CD4-positive, alpha-beta T cell (primary cell): Measurements from ENCODE around the gene PEX11A. TPM values are rescaled to one million over a fixed set of nuclear protein-coding genes. Genes with fewer than 3 reads are reported as not detected.

Source experiments
- ATAC-seq: fragments of 200-7000 bp; cut with Tn5 transposase; one replicate; pipeline ENCODE4 v1.10.0; 2022; ENCODE audit warnings: mild to moderate bottlenecking; ENCODE audit not compliant: poor library complexity
- CTCF ChIA-PET: fragments of 350-600 bp; sonication (Branson Sonifier 250); formaldehyde crosslinking; loops from one replicate; lab custom pipeline; 2021; ENCODE audit warnings: antibody characterized with exemption, inconsistent platforms; lab: Charles Lee
- POLR2A ChIA-PET: fragments of 350-600 bp; sonication (Branson Sonifier 250); formaldehyde crosslinking; loops from one replicate; lab custom pipeline; 2021; ENCODE audit warnings: antibody characterized with exemption, inconsistent platforms; lab: Charles Lee
- DNase-seq, 14 experiments: peaks; one replicate each; pipeline ENCODE4 v3.0.0-alpha.2; 2013 to 2020; ENCODE audit warnings: mixed read lengths in 2 of 14
- H3K27ac ChIP-seq, 2 donors: one replicate each; pipeline versions ENCODE4 v1.5.1 to v1.7.0; 2013; ENCODE audit warnings: low read length in 2 of 2, low read depth in 1 of 2, mild to moderate bottlenecking in 1 of 2
- H3K27me3 ChIP-seq, 2 experiments: 1 replicate in 1 of 2; 2 replicates in 1 of 2; pipeline versions ENCODE4 v1.6.1 to v1.7.0; 2013; ENCODE audit warnings: low read length in 2 of 2, control low read depth in 1 of 2, mild to moderate bottlenecking in 1 of 2, moderate library complexity in 1 of 2; ENCODE audit not compliant: insufficient read depth in 2 of 2, control insufficient read depth in 1 of 2
- H3K36me3 ChIP-seq: one replicate; pipeline ENCODE4 v1.6.1; 2013; ENCODE audit warnings: low read length, control low read depth; ENCODE audit not compliant: insufficient read depth
- H3K4me1 ChIP-seq: one replicate; pipeline ENCODE4 v1.6.1; 2013; ENCODE audit warnings: low read length, control low read depth; ENCODE audit not compliant: insufficient read depth
- H3K4me3 ChIP-seq: one replicate; pipeline ENCODE4 v1.5.1; 2013; ENCODE audit warnings: mild to moderate bottlenecking, low read length, moderate library complexity
- H3K9me3 ChIP-seq, 2 experiments: 1 replicate in 1 of 2; 2 replicates in 1 of 2; pipeline versions ENCODE4 v1.6.1 to v1.7.0; 2013; ENCODE audit warnings: low read length in 2 of 2, mild to moderate bottlenecking in 2 of 2, control low read depth in 1 of 2, moderate library complexity in 1 of 2; ENCODE audit not compliant: control insufficient read depth in 1 of 2, insufficient read depth in 1 of 2
- H3K27ac Mint-ChIP-seq: one replicate; pipeline ENCODE4 v1.8.0; 2020; ENCODE audit warnings: mixed read lengths
- H3K27me3 Mint-ChIP-seq: one replicate; pipeline ENCODE4 v1.8.0; 2021; ENCODE audit warnings: mixed read lengths
- H3K36me3 Mint-ChIP-seq: one replicate; pipeline ENCODE4 v1.8.0; 2021; ENCODE audit warnings: low read depth, mixed read lengths
- H3K4me1 Mint-ChIP-seq: one replicate; pipeline ENCODE4 v1.8.0; 2021; ENCODE audit warnings: low read depth, mixed read lengths
- H3K4me3 Mint-ChIP-seq: one replicate; pipeline ENCODE4 v1.8.0; 2020; ENCODE audit warnings: mild to moderate bottlenecking, mixed read lengths
- H3K9me3 Mint-ChIP-seq: one replicate; pipeline ENCODE4 v1.8.0; 2020; ENCODE audit warnings: mixed read lengths
- intact Hi-C, 2 experiments: fragments of 100-400 bp; cut with DNase I in 1 of 2; cut with micrococcal nuclease in 1 of 2; formaldehyde crosslinking; loops; one replicate each; pipeline versions ENCODE4 v1.15.1 to v1.9.0; 2023 to 2025; cut with DNase I, micrococcal nuclease
- total RNA-seq, 174 experiments: library from RNA in 2 of 174; stranded (reverse) in 2 of 174; gene quantifications; one replicate each; pipeline ENCODE4 v1.2.3 and lab custom pipeline; 2021 to 2026
- TF ChIP-seq, protein P1 (sequence below): fragments of 200-600 bp; IDR thresholded peaks from one replicate; pipeline ENCODE4 v1.8.0; 2022; ENCODE audit warnings: antibody characterized with exemption, mild to moderate bottlenecking

PEX11A gene
- total RNA-seq, 2 experiments from 2014 or later: 0.22 TPM

DNA sequence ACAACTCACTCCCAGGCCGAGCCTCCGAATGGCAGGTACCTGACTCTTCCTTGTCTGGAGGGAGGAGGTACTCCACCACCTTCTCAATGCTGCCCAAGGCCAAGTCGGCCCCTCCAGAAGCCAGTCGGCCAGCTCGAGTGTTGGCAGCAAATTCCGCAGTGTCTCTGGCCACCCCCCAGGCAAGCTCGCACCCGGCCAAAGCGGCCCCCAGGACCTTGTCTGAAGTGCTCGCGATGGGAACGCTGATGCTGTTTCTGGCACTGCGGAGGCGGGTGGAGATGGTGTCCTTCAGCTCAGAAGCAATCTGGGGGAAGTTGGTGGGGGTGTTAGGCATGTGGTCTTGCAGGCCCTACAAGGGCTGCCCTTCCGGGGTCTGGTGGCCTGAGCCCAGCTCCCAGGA, 20.6 kb downstream of the PEX11A start:
- no peak overlapping the region for H3K27ac ChIP-seq
- peaks cover under 1% of the 10 kb centered on the region for H3K4me1 Mint-ChIP-seq
- no peaks in the 10 kb centered on the region for H3K9me3 Mint-ChIP-seq
- H3K27me3 ChIP-seq: peaks cover 13 to 16% of the 10 kb centered on the region in 2 experiments
- no peaks in the 10 kb centered on the region for H3K36me3 ChIP-seq
- H3K4me1 ChIP-seq: peaks cover 3% of the 10 kb centered on the region
- H3K4me3 Mint-ChIP-seq: no peak overlapping the region
- ATAC-seq (no peak), DNase-seq (no peak)
- H3K27me3 Mint-ChIP-seq: peaks cover 15% of the 10 kb centered on the region
- TF ChIP-seq, protein P1, sequence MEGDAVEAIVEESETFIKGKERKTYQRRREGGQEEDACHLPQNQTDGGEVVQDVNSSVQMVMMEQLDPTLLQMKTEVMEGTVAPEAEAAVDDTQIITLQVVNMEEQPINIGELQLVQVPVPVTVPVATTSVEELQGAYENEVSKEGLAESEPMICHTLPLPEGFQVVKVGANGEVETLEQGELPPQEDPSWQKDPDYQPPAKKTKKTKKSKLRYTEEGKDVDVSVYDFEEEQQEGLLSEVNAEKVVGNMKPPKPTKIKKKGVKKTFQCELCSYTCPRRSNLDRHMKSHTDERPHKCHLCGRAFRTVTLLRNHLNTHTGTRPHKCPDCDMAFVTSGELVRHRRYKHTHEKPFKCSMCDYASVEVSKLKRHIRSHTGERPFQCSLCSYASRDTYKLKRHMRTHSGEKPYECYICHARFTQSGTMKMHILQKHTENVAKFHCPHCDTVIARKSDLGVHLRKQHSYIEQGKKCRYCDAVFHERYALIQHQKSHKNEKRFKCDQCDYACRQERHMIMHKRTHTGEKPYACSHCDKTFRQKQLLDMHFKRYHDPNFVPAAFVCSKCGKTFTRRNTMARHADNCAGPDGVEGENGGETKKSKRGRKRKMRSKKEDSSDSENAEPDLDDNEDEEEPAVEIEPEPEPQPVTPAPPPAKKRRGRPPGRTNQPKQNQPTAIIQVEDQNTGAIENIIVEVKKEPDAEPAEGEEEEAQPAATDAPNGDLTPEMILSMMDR: no peak
- H3K4me3 ChIP-seq: no peak overlapping the region
- intact Hi-C loops: no loop called here
- no peak overlapping the region for H3K27ac Mint-ChIP-seq
- no peaks in the 10 kb centered on the region for H3K36me3 Mint-ChIP-seq
- ChIA-PET CTCF (no interaction called here), POLR2A (no interaction called here)
- H3K9me3 ChIP-seq: peaks cover 0 to 11% of the 10 kb centered on the region in 2 experiments

DNA sequence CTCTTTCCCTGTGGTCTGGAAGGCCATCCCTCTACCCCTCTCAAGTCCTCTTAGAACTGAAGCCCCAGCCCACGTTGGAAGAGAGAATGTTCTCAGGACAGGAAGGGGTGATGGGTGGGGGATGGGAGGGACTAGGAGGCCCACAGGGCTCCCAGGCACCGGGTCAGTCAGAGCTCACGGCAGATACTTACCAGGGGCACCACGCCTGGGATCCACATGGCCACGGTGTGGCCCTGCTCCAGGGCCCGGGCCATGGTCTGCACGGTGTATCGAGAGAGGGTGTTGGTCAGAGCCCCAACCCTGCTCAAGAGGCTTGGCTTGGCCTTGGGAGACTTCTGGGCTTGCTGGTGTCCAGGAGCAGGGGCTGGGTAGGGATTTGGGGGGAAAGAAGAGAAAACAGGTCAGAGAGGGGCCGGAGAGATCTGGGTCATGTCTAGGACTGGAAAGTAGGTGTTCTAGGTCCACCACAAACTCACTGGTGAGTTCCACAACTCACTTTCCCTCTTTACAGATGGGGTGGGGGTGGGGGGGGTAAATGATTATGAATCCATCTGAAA, 21.2 kb downstream of the PEX11A start:
- no peak overlapping the region for H3K27ac ChIP-seq
- TF ChIP-seq, protein P1: no peak
- peaks cover 16 to 22% of the 10 kb centered on the region in 2 experiments for H3K27me3 ChIP-seq
- peaks cover 3% of the 10 kb centered on the region for H3K4me1 ChIP-seq
- no peaks in the 10 kb centered on the region for H3K36me3 ChIP-seq
- H3K9me3 Mint-ChIP-seq: no peaks in the 10 kb centered on the region
- H3K27ac Mint-ChIP-seq: no peak overlapping the region
- no peak for DNase-seq
- H3K36me3 Mint-ChIP-seq: no peaks in the 10 kb centered on the region
- POLR2A ChIA-PET: no interaction called here
- H3K4me3 Mint-ChIP-seq: no peak overlapping the region
- peaks cover 4% of the 10 kb centered on the region for H3K4me1 Mint-ChIP-seq
- peaks cover 21% of the 10 kb centered on the region for H3K27me3 Mint-ChIP-seq
- ATAC-seq: no peak
- H3K4me3 ChIP-seq: no peak overlapping the region
- CTCF ChIA-PET: no interaction called here
- intact Hi-C loops: no loop called here
- H3K9me3 ChIP-seq: peaks cover 0 to 11% of the 10 kb centered on the region in 2 experiments

DNA sequence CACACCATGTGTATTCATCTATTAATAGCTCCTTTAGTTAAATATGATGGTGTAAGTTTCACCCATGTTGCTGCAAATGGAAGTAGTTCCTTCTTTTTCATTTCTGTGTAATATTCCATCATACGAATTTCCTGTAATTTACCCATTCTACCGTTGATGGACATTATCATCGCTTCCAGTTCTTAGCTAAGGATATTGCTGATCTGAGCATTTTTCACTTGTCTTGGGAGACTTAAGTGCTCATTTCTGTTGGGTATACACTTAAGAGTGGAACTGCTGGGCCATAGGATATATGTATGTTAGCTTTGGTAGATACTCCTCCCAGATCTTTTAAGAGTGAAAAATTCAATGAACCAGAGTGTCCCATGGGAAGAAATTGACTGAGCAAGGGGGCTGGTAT, 22.4 kb downstream of the PEX11A start:
- CTCF ChIA-PET: no interaction called here
- Histone ChIP-seq H3K9me3 (peaks cover 0 to 9% of the 10 kb centered on the region in 2 experiments), H3K4me1 (peaks cover 3% of the 10 kb centered on the region), H3K36me3 (no peaks in the 10 kb centered on the region), H3K27ac (no peak overlapping the region), H3K4me3 (no peak overlapping the region), H3K27me3 (peaks cover 16 to 23% of the 10 kb centered on the region in 2 experiments)
- Mint-ChIP-seq H3K36me3 (no peaks in the 10 kb centered on the region), H3K4me3 (no peak overlapping the region), H3K27ac (no peak overlapping the region), H3K4me1 (peaks cover 4% of the 10 kb centered on the region), H3K9me3 (no peaks in the 10 kb centered on the region), H3K27me3 (peaks cover 26% of the 10 kb centered on the region)
- POLR2A ChIA-PET: no interaction called here
- TF ChIP-seq, protein P1: no peak
- no peak for ATAC-seq
- intact Hi-C loops: no loop called here
- DNase-seq: no peak
